Suppressor macrophage (primary cell): ENCODE measurements around the gene TMEM186.
"Not testable (repeated sequence)": the region's sequence is repeated elsewhere in the genome, so short reads cannot be mapped to it uniquely, and the experiment has no call there.

Source experiments
- DNase-seq, 4 experiments: peaks; one replicate each; pipeline ENCODE4 v3.0.0-alpha.2; 2020 to 2022

The TMEM186 gene

GRCh38 chr16:8812162-8812843, 14.9 kb upstream of the TMEM186 start:
- no peak for DNase-seq

- no peak for DNase-seq
These were observed 11.3 kb upstream of the TMEM186 start for GRCh38 chr16:8808613-8809353.

- DNase-seq, result no peak
These were observed 10.6 kb upstream of the TMEM186 start for GRCh38 chr16:8808009-8808408.

DNA sequence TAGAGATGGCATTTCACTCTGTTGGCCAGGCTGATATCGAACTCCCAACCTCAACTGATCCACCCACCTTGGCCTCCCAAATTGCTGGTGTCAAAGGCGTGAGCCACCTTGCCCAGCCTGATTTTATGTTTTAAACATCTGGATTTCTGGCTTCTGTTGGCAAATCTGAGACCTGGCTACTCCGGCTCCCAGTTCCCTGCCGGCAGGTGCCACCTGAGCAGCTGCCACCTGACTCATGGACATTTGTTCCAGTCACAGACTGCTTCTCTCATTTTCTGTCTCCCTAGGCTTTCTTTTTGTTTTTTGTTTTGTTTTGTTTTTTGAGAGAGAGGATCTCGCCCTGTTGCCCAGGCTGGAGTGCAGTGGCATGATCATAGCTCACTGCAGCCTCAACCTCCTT, 9.8 kb upstream of the TMEM186 start:
- DNase-seq, result no peak

GRCh38 chr16:8806272-8806983, 9.0 kb upstream of the TMEM186 start:
- no peak for DNase-seq

GRCh38 chr16:8804313-8804712, 6.9 kb upstream of the TMEM186 start:
- no peak for DNase-seq

- DNase-seq, result not testable (repeated sequence)
These were observed 6.3 kb upstream of the TMEM186 start for GRCh38 chr16:8803733-8804132.

- no peak for DNase-seq
These were observed 4.3 kb upstream of the TMEM186 start for GRCh38 chr16:8801701-8802100.

DNA sequence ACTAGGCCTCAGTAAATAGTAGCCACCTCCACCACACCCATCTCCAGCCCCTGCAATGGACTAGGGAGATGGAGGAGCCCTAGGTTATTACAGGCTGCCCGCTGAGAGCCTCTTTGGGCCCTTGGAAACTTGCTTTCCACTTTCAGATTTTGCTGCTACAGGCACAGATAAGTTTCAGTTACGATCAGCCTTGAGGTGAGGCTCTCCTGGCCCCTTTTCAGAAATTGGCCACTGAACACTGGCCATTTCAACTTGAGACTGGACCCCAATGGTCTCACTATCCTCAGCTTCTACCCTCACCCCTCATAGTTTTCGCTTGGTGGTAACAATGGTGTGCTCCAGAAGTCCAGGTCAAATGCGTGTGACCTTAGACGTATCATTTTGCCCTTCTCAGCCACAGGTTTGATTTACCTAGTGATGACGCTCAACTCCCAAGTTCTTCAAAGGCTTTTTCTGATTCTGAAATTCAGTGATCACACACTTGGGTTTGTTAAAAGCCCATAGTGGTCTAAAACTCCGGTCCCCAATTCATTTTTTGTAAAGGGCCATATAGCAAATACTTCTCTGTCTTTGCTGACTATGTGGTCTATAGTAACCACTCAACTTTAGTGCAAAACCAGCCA, 1.2 kb upstream of the TMEM186 start:
- peak in 1 of 4 experiments; percentile 8 for DNase-seq

DNA sequence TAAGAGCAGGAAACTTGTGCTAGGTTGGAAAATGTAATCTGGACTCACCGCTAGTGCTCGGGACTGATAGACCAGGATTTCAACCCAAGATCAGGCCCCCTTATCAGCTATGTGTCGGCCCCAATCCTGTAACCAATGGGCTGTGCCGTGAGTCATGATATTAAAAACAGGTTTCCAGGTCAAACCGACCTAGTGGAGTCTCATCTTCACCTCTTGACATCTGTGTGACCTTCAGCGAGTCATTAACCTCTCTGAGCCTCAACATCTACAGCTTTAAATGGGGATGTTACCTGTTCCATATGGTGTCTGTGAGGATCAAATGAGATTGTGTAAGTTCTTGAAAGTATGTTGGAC, 712 bp upstream of the TMEM186 start:
- peak in 2 of 4 experiments; percentile 10 to 12 for DNase-seq

DNA sequence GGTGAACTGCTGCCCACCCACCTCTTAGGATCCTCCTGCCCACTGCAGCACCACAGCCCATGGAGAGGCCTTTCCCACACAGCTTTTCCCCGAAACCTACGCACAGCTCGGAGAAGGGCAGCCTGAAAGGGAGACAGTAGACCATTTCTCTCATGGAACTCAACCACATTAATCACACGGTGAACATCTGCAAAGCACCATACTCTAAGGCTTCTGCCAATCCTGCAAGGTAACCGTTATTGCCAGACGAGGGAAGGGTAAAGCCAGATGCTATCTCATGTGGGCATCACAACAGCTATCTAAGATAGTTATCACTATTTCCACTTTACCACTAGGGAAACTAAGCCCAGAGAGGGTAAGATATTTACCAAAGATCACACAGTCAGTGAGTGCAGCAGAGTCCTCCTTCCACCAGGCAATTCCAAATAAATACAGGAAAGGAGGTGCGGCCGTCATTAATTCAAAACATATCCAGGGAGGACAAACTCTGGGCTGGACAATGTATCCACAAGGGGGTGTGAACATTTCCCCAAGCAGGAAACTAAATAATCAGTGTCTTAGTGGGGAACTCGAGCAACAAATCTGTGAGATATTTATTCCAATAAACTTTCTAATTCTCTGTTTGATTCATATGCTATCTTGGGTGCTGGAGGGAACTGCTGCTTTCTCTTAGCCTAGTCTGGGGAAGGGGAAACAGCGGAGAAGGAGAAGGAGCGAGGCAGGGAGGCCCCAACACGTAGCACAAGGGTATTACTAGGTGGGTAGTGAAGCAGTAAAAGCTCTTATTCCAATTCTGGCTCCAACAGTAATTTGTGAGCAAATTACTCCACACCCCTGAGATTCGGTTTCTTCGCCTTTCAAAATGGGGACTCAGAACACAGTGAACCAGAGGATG, 723 bp downstream of the TMEM186 start:
- DNase-seq, result no peak

- no peak for DNase-seq
These were observed 1.6 kb downstream of the TMEM186 start for GRCh38 chr16:8795818-8796217.

- DNase-seq, result no peak
These were observed 2.3 kb downstream of the TMEM186 start for GRCh38 chr16:8795091-8795490.

DNA sequence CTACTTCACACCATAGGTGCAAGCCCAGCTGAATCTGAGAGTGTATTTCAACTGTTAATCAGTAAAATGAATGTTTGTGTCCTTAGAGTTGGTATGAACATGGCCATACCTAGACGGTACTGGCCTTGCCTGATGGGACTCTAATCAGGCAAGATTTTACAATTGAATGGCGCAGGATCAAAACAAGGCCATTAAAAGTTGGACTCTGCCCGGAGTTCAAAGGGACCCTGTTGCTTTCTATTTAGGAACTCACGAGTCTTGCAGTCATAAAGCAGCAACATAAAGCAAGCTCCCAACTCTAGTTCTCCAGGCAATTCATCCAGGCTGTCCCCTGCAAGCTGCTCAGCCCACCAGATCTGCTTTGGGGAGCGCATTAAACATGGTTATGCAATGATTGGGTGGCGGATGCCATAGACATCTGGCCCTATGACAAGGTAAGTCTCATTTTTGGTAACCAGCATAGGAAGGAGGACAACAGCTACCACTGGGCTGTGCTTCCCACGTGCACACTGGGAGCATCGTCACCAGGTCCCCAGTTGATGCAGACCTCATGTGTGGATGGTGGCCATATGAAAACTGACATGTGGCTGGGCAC, 8.8 kb downstream of the TMEM186 start:
- no peak for DNase-seq

- DNase-seq, result not testable (repeated sequence)
These were observed 11.1 kb downstream of the TMEM186 start for GRCh38 chr16:8786316-8786715.

DNA sequence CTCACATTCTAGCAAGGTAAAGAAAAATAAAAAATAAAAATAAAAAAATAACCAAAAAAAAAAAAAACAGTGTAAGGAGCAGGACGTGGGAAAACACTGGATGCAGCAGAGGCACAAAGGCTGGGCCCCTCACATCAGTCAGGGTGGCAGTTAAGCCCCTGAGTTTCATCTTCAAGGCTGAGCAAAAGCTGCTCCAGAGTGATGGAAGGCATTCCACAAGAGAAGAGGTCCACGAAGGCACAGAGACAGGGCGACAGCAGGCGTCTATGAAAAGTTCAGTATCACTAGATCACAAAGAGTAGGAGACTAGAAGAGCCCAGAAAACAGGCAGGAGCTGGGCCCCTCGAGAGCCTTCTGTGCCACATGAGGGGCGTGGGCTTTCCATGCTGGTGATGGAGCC, 12.0 kb downstream of the TMEM186 start:
- DNase-seq, result no peak

DNA sequence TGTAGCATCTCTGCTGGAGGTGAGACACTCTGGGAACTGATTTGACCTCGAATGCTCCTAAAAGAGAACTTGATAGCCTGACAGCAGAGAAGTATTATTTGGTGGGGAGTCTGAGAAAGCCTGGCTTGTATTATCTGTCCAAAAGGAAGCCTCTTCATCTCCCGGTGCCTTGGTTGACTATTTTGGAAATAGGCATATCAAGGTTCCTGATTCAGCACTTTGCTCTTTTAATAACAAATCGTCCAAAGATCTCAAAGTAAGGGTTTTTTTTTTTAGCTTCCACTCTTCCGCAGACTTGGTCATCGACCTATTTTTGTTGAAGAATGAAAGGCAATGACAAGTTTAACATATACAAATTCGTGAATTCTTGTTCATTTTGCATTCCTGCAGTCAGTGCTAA, 14.8 kb downstream of the TMEM186 start:
- no peak for DNase-seq

DNA sequence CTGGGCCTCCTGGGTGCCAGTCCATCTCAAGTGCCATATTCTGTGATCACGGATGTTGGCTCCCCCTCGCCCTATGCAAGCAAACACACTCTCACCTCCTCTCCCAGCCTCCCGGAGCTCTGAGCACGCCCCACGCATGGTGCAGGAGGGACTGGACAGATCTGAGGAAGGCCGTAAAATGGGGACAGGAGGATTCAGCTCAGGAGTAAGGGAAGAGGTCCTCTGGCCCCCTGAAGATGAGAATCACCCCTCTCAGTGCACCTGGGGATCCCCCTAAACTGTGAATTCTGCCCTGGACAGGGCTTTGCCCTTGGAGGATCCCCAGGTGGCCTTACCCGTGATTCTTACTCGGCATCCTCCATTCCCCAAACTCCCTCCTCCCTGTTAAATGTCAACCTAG, 15.6 kb downstream of the TMEM186 start:
- DNase-seq, result no peak

DNA sequence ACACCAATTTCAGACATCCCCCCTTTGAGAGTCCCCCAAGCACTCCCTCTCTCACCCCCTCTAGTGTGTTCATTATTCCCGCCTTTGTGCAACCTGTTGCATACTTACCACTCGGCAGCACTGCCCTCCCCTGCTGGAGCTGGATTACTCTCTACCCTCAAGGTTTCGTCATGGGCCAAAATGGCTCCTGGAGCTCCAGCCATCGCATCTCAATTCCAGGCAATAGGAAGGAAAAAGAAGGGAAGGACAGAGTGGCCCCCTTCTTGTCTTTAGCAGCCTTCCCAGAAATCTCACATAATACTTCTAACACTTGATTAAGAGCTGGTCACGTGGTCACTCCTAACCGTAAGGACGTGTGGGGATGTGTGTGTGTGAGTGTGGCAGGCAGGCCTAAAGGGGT, 20.2 kb downstream of the TMEM186 start:
- no peak for DNase-seq

GRCh38 chr16:8776129-8776584, 21.3 kb downstream of the TMEM186 start:
- DNase-seq, result no peak

DNA sequence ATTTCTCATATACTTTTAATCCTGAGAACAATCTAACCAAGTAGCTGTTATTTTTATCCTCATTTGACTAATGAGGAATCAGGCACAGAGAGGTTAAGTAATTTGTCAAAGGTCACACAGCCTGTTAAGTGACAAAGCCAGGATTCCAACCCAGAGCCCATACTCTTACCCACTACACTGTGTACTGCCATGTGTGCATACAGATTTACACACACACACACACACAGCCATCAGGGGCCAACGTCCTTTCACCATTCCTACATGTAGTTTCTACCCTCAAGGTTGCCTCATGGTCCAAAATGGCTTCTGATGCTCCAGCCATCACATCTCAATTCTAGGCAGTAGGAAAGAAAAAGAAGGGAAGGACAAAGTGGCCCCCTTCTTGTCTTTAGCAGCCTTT, 22.1 kb downstream of the TMEM186 start:
- DNase-seq, result no peak

DNA sequence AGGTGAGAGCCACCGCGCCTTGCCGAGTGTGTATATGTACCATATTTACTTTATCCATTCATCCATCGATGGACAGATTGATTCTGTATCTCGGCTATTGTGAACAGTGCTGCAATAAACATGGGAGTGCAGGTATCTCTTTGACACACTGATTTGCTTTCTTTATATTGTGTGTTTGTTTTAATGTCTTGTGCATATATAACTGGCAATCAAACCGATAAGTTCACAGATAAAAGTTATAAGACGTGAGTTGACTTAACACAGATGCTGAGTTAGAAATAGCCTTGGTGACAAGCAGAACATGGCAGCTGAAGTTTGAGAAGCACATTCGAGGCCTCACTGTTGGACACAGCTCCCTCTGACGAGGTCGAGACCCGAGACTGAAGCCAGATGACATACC, 23.2 kb downstream of the TMEM186 start:
- DNase-seq, result no peak
